Measurements from ENCODE around the gene TACSTD2. TPM values are rescaled to one million over a fixed set of nuclear protein-coding genes. Genes with fewer than 3 reads are reported as not detected.
A peak's percentile ranks its signal among the peaks of the same experiment; 100 is the strongest.

Gene TACSTD2
- total RNA-seq, 1 experiment from 2014 or later, result 0.28 TPM

DNA sequence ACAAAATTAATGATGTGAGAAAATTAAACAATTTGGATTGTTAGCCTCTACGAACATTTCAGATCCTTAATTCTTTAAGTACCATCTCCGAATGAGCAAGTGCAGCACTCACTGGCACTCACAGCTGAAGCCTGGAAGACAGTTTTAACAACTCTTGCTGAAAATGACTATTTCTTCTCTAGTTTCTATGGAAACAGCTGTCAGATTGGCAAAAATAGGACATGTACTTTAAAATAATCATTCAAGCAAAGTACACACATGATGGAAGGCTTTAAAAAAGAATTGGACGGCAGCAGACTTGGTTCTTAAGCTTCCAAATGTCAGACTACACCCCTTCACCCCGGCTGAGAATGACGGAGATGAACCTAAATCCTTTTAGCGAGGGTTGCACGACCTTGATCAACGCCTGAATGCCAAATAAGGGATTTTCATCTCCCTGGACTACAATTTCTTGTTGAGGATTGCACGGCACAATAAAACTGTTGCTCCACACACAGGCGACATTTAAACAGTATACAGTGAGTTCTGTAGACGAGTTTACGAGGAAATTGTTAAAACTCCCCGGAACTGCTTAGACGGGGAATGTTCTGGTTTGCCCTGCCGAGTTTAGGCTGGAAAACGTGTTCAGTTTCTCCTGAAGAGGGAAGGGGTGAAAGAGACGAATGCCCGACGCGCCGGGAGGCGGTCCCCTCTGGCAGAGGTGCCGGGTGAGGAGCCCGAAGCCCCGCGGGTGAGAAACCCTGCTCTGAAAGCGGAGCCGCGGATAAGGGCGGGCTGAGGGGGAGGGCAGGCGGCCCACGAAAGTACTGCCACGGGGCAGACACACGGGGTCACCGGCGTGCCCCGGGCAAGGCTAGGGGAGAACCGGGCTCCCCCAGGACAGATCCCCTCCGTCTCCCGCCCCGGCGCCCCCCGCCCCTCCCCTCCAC, 31.2 kb downstream of the TACSTD2 start:
- CTCF ChIA-PET, result interaction anchor here (0.7 to 1.4 kb wide), 3 partner anchors 29 to 513 kb away, joined by 3 to 4 read pairs (median 4); no protein-coding TSS in a partner anchor
- Histone ChIP-seq H3K4me3 (ENCODE audit: low read depth in 2 of 2, low read length in 2 of 2) (peak overlapping the region; percentile 77 to 93), H3K27me3 (ENCODE audit: control insufficient read depth, insufficient read depth, low read length) (no peaks in the 10 kb centered on the region; the same call in 1 of the 2 replicates), H3K9me3 (ENCODE audit: control insufficient read depth, insufficient read depth, low read depth, low read length) (no peaks in the 10 kb centered on the region), H3K27ac (ENCODE audit: low read length) (peak overlapping the region; percentile 94), H3K36me3 (ENCODE audit: control insufficient read depth, insufficient read depth, low read length) (no peaks in the 10 kb centered on the region), H3K4me1 (ENCODE audit: control insufficient read depth, insufficient read depth, low read length) (peaks cover 7% of the 10 kb centered on the region)
- intact Hi-C loops (cut with micrococcal nuclease; ENCODE audit: unreplicated experiment) (no loop called here), in situ Hi-C loops (cut with HindIII; ENCODE audit: low pct_unique_long_range_greater_than_20kb, low sequenced_read_pairs) (no loop called here)
- POLR2A ChIA-PET, result interaction anchor here (0.6 kb wide), 1 partner anchor 659 kb away, joined by 3 read pairs; no protein-coding TSS in a partner anchor
- TF ChIP-seq, protein P1, sequence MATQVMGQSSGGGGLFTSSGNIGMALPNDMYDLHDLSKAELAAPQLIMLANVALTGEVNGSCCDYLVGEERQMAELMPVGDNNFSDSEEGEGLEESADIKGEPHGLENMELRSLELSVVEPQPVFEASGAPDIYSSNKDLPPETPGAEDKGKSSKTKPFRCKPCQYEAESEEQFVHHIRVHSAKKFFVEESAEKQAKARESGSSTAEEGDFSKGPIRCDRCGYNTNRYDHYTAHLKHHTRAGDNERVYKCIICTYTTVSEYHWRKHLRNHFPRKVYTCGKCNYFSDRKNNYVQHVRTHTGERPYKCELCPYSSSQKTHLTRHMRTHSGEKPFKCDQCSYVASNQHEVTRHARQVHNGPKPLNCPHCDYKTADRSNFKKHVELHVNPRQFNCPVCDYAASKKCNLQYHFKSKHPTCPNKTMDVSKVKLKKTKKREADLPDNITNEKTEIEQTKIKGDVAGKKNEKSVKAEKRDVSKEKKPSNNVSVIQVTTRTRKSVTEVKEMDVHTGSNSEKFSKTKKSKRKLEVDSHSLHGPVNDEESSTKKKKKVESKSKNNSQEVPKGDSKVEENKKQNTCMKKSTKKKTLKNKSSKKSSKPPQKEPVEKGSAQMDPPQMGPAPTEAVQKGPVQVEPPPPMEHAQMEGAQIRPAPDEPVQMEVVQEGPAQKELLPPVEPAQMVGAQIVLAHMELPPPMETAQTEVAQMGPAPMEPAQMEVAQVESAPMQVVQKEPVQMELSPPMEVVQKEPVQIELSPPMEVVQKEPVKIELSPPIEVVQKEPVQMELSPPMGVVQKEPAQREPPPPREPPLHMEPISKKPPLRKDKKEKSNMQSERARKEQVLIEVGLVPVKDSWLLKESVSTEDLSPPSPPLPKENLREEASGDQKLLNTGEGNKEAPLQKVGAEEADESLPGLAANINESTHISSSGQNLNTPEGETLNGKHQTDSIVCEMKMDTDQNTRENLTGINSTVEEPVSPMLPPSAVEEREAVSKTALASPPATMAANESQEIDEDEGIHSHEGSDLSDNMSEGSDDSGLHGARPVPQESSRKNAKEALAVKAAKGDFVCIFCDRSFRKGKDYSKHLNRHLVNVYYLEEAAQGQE (IDR thresholded peaks at IDR 0.05; ENCODE audit: insufficient read depth in 1 of 2, low read depth in 2 of 2, low read length in 1 of 2), result no peak
- 0 out of 2 replicates have a peak, but pooled peaks have one; percentile 18 for TF ChIP-seq SIN3A (IDR thresholded peaks at IDR 0.05; ENCODE audit: borderline replicate concordance, insufficient read depth, low read depth, low read length)
- no peak for TF ChIP-seq POLR2AphosphoS5 (IDR thresholded peaks at IDR 0.05; ENCODE audit: low read depth, low read length)
- no peak for TF ChIP-seq TCF7L2 (IDR thresholded peaks at IDR 0.05; ENCODE audit: low read depth, low read length)
- BruUV-seq (replicated peaks), result TSS peak; percentile 89
- ATAC-seq, result peak; percentile 87
- DNase-seq (ENCODE audit: low read depth, low spot score), result no peak

- no peaks in the 10 kb centered on the region for H3K9me3 ChIP-seq (ENCODE audit: control insufficient read depth, insufficient read depth, low read depth, low read length)
- intact Hi-C loops (cut with micrococcal nuclease; ENCODE audit: unreplicated experiment), result no loop called here
- H3K36me3 ChIP-seq (ENCODE audit: control insufficient read depth, insufficient read depth, low read length), result no peaks in the 10 kb centered on the region; the same call in 1 of the 2 replicates
- BruUV-seq (replicated peaks), result no TSS peak
- DNase-seq (ENCODE audit: low read depth, low spot score) (no peak), ATAC-seq (no peak)
- ChIA-PET POLR2A (no interaction called here), CTCF (interaction anchor here (0.8 kb wide), 1 partner anchor 179 kb away, joined by 3 read pairs; no protein-coding TSS in a partner anchor)
- in situ Hi-C loops (cut with HindIII; ENCODE audit: low pct_unique_long_range_greater_than_20kb, low sequenced_read_pairs), result no loop called here
- TF ChIP-seq CTCF (IDR thresholded peaks at IDR 0.05) (no peak), POLR2AphosphoS5 (IDR thresholded peaks at IDR 0.05; ENCODE audit: low read depth, low read length) (no peak), TCF7L2 (IDR thresholded peaks at IDR 0.05; ENCODE audit: low read depth, low read length) (no peak), SIN3A (IDR thresholded peaks at IDR 0.05; ENCODE audit: borderline replicate concordance, insufficient read depth, low read depth, low read length) (no peak)
- TF ChIP-seq, protein P1 (IDR thresholded peaks at IDR 0.05; ENCODE audit: insufficient read depth in 1 of 2, low read depth in 2 of 2, low read length in 1 of 2), result no peak
- H3K4me3 ChIP-seq (ENCODE audit: low read depth in 2 of 2, low read length in 2 of 2), result no peak overlapping the region
- H3K27me3 ChIP-seq (ENCODE audit: control insufficient read depth, insufficient read depth, low read length), result no peaks in the 10 kb centered on the region
- H3K4me1 ChIP-seq (ENCODE audit: control insufficient read depth, insufficient read depth, low read length), result peaks cover 7% of the 10 kb centered on the region
- H3K27ac ChIP-seq (ENCODE audit: low read length), result no peak overlapping the region
These were observed 33.8 kb downstream of the TACSTD2 start for GRCh38 chr1:58543260-58543659.

Data from Panc1 (cell line).